Left forelimb (tissue), 1 donor: ENCODE measurements around the gene MAN1A1.

Experiments
- DNase-seq: peaks from one replicate; pipeline ENCODE4 v3.0.0-alpha.2; 2018; ENCODE audit warnings: low spot score

The MAN1A1 gene

DNA sequence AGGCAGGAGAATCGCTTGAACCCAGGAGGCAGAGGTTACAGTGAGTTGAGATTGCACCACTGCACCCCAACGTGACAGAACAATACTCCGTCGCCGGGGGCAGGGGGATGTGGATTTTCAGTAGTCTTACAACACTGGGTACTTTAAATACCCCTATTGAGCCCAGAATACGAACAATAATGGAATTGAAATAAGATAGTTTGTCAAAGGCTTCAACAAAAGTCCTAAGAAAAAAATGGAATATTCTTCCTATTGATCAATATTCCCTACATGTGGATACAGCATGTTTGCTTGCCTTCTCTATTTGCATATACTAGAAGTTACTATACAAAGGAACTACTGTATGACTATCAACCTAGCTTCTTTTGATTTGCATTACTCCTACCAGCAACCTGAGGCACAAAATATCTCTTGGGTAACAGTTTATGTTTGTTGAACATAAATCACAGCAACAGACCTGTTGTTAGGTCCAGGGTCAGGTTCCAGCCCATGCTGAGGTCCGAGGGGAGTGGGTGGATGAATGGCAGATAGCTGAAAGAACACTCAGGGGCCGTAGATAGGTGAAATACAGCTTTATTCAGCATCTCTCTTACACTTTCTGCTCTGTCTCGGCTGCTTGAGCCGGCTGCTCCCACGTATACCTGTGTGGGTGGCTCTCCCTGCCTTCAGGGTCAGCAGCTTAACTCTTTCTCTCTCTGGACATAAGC is 23.8 kb downstream of the MAN1A1 start:
- DNase-seq = no peak

- DNase-seq = no peak
Measured at GRCh38 chr6:119324718-119325117, 24.8 kb downstream of the MAN1A1 start.

- DNase-seq = no peak
Measured at GRCh38 chr6:119323931-119324330, 25.6 kb downstream of the MAN1A1 start.

GRCh38 chr6:119323478-119323877 is 26.1 kb downstream of the MAN1A1 start:
- DNase-seq = no peak

DNA sequence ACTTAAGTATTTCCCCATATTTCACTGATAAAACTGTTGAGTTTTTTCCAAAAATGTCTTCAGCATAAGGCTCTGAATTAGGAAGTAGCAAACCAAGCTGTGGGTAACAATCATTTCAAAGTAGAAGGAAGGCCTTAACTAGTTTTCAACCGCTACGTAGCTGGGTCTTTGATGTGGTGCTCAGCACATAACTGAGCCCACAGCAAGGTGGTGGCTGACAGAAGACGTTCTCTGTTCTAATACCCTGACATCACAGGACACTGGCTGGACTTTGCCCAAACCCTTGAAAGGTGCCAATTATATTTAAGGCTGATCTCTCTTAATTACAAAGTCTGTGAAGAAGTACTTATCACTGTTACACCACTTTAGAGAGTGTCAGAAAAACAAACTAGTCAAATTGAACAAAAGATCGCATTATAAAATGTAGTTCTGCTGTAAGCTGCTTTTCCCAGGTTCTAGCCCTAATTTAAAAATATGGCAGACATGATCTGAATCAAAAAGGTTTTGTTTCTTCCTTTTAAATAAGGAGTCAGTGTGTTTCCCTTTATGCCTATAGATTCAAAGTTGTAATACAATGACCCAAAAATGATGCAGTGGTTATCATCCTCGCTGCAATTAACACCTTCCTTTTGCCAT is 26.7 kb downstream of the MAN1A1 start:
- no peak for DNase-seq

DNA sequence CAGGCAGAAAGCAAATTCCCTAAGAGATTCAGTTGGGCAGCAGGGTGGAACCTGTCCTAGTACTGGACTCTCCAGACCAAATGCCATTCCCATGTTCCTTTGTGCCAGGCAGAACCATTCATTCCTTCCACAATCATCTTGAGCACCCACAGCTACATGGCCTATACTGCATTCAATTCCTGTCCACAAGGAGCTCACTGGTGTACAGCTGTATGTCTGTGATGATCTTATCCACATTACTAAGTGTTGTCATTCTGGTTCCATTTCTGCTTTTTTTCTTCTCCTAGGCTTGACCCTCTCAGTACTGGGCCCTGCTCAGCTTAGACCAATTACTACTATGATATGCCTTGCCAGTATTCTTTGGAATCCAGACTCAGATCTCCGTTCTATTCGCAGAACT is 27.5 kb downstream of the MAN1A1 start:
- no peak for DNase-seq

GRCh38 chr6:119319694-119320093 is 29.9 kb downstream of the MAN1A1 start:
- DNase-seq = no peak

DNA sequence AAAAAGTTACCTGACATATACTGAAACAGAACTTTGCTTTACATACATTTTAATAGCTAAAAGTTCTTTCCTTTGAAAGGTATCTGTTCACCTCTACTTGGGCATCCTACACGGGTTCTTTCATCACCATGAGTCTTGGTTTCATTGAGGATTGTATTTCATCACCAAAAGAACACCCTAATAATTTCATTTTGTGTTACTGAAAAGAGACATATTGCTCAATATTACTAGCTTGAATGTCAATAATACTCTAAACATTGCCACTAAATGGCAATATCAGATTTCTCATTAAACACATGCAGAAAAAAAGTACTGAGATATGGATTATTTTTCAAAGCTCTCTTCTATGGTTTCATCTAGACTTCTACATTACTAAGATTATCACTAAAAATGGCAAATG is 30.8 kb downstream of the MAN1A1 start:
- no peak for DNase-seq

DNA sequence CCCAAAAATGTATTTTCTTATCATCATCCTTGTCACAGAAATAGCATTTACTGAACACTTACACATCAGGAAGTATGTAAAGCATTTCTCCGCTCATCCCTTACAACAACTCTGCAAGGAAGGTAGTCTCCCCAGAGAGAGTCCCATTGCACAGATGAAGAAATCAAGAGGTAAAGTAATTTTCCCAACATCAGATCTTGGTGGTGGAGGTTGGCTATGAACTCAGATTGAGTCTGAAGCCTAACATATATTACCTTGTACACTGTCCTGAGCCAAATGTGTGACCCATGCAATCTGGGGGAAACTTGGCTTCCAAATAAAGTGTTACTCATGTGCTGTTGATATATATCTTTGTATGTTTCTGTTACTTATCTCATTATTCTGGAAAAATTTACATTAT is 31.4 kb downstream of the MAN1A1 start:
- DNase-seq = no peak

- DNase-seq = no peak
Measured at GRCh38 chr6:119317007-119317406, 32.6 kb downstream of the MAN1A1 start.

- no peak for DNase-seq
Measured at GRCh38 chr6:119314885-119315272, 34.7 kb downstream of the MAN1A1 start.

GRCh38 chr6:119313937-119314884 is 35.4 kb downstream of the MAN1A1 start:
- no peak for DNase-seq

GRCh38 chr6:119312875-119313338 is 36.7 kb downstream of the MAN1A1 start:
- DNase-seq = no peak

- DNase-seq = no peak
Measured at GRCh38 chr6:119312441-119312840, 37.1 kb downstream of the MAN1A1 start.

GRCh38 chr6:119311514-119312142 is 37.9 kb downstream of the MAN1A1 start:
- no peak for DNase-seq

DNA sequence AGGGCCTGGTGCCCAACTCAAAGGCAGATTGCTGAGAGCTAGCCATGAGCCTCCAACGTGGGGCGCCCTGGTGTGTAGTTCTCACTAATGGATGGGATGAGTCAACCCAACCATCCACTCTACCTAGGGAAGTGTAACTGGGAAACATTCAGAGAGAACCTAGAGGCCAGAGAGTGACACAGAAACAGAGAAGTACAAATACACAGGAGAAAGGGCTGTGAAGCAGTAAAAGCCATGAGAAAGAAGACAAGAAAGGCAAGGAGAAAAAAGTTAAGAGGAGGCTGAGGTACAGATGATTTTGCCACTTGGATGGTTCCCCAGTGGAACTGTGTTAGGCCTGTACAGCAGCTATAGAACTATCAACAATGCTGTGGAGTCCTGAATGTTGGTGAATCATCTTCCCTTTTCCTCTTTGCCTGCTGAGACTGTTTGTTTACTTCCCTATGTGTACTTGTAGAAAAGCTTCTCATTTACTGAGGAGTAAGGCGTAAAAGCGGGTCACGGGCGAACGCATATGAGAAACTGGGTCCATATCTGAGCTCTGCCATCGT is 39.0 kb downstream of the MAN1A1 start:
- no peak for DNase-seq

GRCh38 chr6:119308991-119309657 is 40.4 kb downstream of the MAN1A1 start:
- no peak for DNase-seq

DNA sequence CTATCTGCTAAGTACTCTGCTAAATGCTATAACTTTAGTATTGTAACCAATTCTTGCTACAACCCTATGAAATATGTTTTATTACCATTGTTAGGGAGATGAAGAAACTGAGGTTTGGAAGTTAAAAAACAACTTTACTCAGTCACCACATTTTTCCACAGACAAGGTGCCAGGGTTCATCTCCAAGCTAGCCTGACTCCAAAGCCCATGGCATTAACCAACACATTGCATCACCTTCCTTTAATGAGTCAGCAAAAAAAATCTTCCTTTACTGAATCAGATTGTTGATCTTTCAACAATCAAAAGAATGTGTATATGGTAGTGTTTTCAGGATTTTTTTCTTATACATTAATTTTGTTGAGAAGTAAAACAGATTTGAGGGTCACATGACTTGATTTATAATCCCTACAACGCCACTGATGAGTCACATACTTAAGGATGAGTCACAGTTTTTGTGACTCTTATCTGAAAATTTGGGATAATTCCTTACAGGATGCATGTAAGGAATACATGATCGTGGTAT is 41.5 kb downstream of the MAN1A1 start:
- no peak for DNase-seq

- no peak for DNase-seq
Measured at GRCh38 chr6:119307056-119307455, 42.5 kb downstream of the MAN1A1 start.

DNA sequence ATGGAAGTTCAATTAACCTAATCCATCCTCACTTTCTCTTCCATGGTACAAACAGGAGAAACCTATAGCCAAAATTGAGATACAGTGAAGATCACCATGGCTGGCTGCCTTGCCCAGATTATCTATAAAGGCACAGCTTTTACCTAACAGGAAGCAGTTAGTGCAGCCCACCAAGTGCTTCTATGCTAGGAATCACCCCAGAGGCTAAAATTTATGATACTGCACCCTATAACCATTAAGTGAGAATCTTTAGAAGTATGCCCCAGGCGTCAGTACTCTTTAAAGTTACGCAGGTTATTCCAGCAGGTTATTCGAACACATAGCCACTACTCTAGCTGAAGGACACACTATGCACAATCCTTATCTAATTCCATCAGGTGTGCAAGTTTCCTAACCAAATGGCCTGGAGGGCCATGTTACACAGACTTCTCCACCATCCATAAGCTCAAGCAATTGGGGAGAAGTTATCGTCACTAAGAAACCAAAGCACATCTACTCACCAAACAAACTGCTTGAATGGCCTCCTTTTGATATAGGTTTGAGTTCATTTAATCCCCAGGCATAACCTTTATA is 43.1 kb downstream of the MAN1A1 start:
- DNase-seq = no peak
